HCT116 (cell line): ENCODE measurements around the gene PLB1. TPM values are rescaled to one million over a fixed set of nuclear protein-coding genes. Genes with fewer than 3 reads are reported as not detected.

Source experiments
- ATAC-seq: fragments of 200-7000 bp; cut with Tn5 transposase; 2 replicates; pipeline ENCODE4 v1.9.1; 2020; ENCODE audit warnings: mild to moderate bottlenecking, moderate library complexity
- BruUV-seq: library from RNA; stranded (reverse); fragments of 400-500 nt; replicated peaks from 2 replicates; lab custom pipeline; 2021; lab: Mats Ljungman, UMichigan
- CTCF ChIA-PET: fragments of 300-600 bp; sonication (Branson Sonifier 250); formaldehyde crosslinking; loops from one replicate; lab custom pipeline; 2021; ENCODE audit warnings: antibody characterized with exemption; lab: Charles Lee
- POLR2A ChIA-PET: fragments of 300-600, 350-600 bp; sonication (Branson Sonifier 250); formaldehyde crosslinking; loops from one replicate; lab custom pipeline; 2021; ENCODE audit warnings: antibody characterized with exemption; lab: Charles Lee
- RAD21 ChIA-PET, 2 experiments: fragments of 300-600 bp; sonication (Branson Sonifier 250); formaldehyde crosslinking; loops; one replicate each; lab custom pipeline; 2023; ENCODE audit warnings: low total read pairs in 2 of 2; ENCODE audit not compliant: uncharacterized antibody in 2 of 2, unreplicated experiment in 2 of 2, low non-redundant PET in 1 of 2; lab: Charles Lee
- DNase-seq: peaks from one replicate; pipeline ENCODE4 v3.0.0-alpha.2; 2010; ENCODE audit warnings: low read depth, low spot score
- H2AFZ ChIP-seq: fragments of 200-600 bp; shearing (Covaris generic), sonication (generic); 2 replicates; pipeline ENCODE4 v1.6.1; 2017; ENCODE audit warnings: low read depth, mixed run types, mixed read lengths, antibody characterized with exemption, low read length; ENCODE audit not compliant: poor library complexity, severe bottlenecking
- H3K27ac ChIP-seq: 2 replicates; pipeline ENCODE4 v1.5.1; 2012; ENCODE audit warnings: low read depth, low read length
- H3K27me3 ChIP-seq: fragments of 200-600 bp; sonication (generic); 2 replicates; pipeline ENCODE4 v1.6.1; 2016; ENCODE audit warnings: mixed run types, low read length, mixed read lengths; ENCODE audit not compliant: insufficient read depth
- H3K36me3 ChIP-seq, 2 experiments: fragments of 200-500 bp in 1 of 2; fragments of 200-600 bp in 1 of 2; sonication (Bioruptor generic) in 1 of 2; sonication (generic) in 1 of 2; 2 replicates each; pipeline versions ENCODE4 v1.5.1 to v1.6.1; 2014 to 2016; ENCODE audit warnings: low read length in 2 of 2, inconsistent platforms in 1 of 2, mixed read lengths in 1 of 2, mixed run types in 1 of 2; ENCODE audit not compliant: insufficient read depth in 2 of 2, control insufficient read depth in 1 of 2
- H3K4me1 ChIP-seq, 2 experiments: fragments of 200-600 bp in 1 of 2; sonication (generic) in 1 of 2; 2 replicates each; pipeline versions ENCODE4 v1.5.1 to v1.6.1; 2012 to 2017; ENCODE audit warnings: low read length in 2 of 2, inconsistent platforms in 1 of 2, mild to moderate bottlenecking in 1 of 2, mixed read lengths in 1 of 2, mixed run types in 1 of 2, moderate library complexity in 1 of 2; ENCODE audit not compliant: insufficient read depth in 2 of 2, control insufficient read depth in 1 of 2
- H3K4me2 ChIP-seq: fragments of 200-600 bp; sonication (generic); 2 replicates; pipeline ENCODE4 v1.6.1; 2017; ENCODE audit warnings: mixed run types, low read length, mixed read lengths
- H3K4me3 ChIP-seq, 2 experiments: fragments of 200-600 bp in 1 of 2; sonication (generic) in 1 of 2; replicated peaks in 1 of 2; 2 replicates each; pipeline ENCODE4 v1.5.1; 2011 to 2016; ENCODE audit warnings: low read length in 2 of 2, control low read depth in 1 of 2, low read depth in 1 of 2, mild to moderate bottlenecking in 1 of 2, mixed read lengths in 1 of 2, mixed run types in 1 of 2
- H3K79me2 ChIP-seq: fragments of 200-600 bp; sonication (generic); 2 replicates; pipeline ENCODE4 v1.6.1; 2017; ENCODE audit warnings: mild to moderate bottlenecking, mixed run types, low read length, moderate library complexity, mixed read lengths; ENCODE audit not compliant: insufficient read depth
- H3K9ac ChIP-seq: fragments of 200-600 bp; sonication (generic); 2 replicates; pipeline ENCODE4 v1.6.1; 2016; ENCODE audit warnings: low read length, mixed read lengths
- H3K9me2 ChIP-seq: fragments of 200-600 bp; sonication (generic), shearing (Covaris generic); 2 replicates; pipeline ENCODE4 v1.6.1; 2017; ENCODE audit warnings: mixed run types, mild to moderate bottlenecking, moderate library complexity; ENCODE audit not compliant: insufficient read depth
- H3K9me3 ChIP-seq, 2 experiments: fragments of 200-500 bp in 1 of 2; fragments of 200-600 bp in 1 of 2; sonication (Bioruptor generic) in 1 of 2; sonication (generic) in 1 of 2; 2 replicates each; pipeline ENCODE4 v1.6.1; 2014 to 2017; ENCODE audit warnings: low read length in 2 of 2, mixed read lengths in 2 of 2, inconsistent platforms in 1 of 2, low read depth in 1 of 2, mild to moderate bottlenecking in 1 of 2, mixed run types in 1 of 2, moderate library complexity in 1 of 2; ENCODE audit not compliant: control insufficient read depth in 1 of 2, insufficient read depth in 1 of 2
- H4K20me1 ChIP-seq: fragments of 200-600 bp; sonication (generic), shearing (Covaris generic); 2 replicates; pipeline ENCODE4 v1.6.1; 2017; ENCODE audit warnings: mixed run types, mild to moderate bottlenecking, moderate library complexity; ENCODE audit not compliant: insufficient read depth
- ATF3 ChIP-seq: IDR thresholded peaks from 2 replicates; pipeline ENCODE4 v1.6.1; 2012
- CBX3 ChIP-seq: IDR thresholded peaks from 2 replicates; pipeline ENCODE4 v1.6.1; 2012; ENCODE audit warnings: low read depth
- CEBPB ChIP-seq: IDR thresholded peaks from 2 replicates; pipeline ENCODE4 v1.6.1; 2012; ENCODE audit warnings: low read depth
- CTCF ChIP-seq, 3 experiments: fragments of 200-600 bp in 1 of 3; sonication (generic) in 1 of 3; IDR thresholded peaks in 2 of 3; conservative IDR thresholded peaks in 1 of 3; 2 replicates each; pipeline ENCODE4 v1.5.1; 2012 to 2017; ENCODE audit warnings: low read depth in 2 of 3, low read length in 2 of 3, antibody characterized with exemption in 1 of 3, borderline replicate concordance in 1 of 3, control low read depth in 1 of 3, mild to moderate bottlenecking in 1 of 3, mixed read lengths in 1 of 3, mixed run types in 1 of 3, moderate library complexity in 1 of 3; ENCODE audit not compliant: insufficient read depth in 1 of 3
- EGR1 ChIP-seq: IDR thresholded peaks from 2 replicates; pipeline ENCODE4 v1.6.1; 2012; ENCODE audit warnings: low read depth
- ELF1 ChIP-seq: IDR thresholded peaks from 2 replicates; pipeline ENCODE4 v1.6.1; 2012; ENCODE audit warnings: low read depth, borderline replicate concordance
- EZH2 ChIP-seq: fragments of 200-600 bp; sonication (generic); IDR thresholded peaks from 2 replicates; pipeline ENCODE4 v1.6.1; 2017; ENCODE audit warnings: antibody characterized with exemption, mixed run types
- EZH2phosphoT487 ChIP-seq: fragments of 200-600 bp; IDR thresholded peaks from 2 replicates; pipeline ENCODE4 v1.6.1; 2018; ENCODE audit warnings: antibody characterized with exemption, borderline replicate concordance
- FOSL1 ChIP-seq: IDR thresholded peaks from 2 replicates; pipeline ENCODE4 v1.6.1; 2012; ENCODE audit warnings: low read depth
- JUND ChIP-seq: IDR thresholded peaks from 2 replicates; pipeline ENCODE4 v1.6.1; 2012
- MAX ChIP-seq: IDR thresholded peaks from 2 replicates; pipeline ENCODE4 v1.6.1; 2012
- POLR2A ChIP-seq: IDR thresholded peaks from 2 replicates; pipeline ENCODE4 v1.7.0; 2011; ENCODE audit warnings: borderline replicate concordance; ENCODE audit not compliant: insufficient read depth, insufficient read length; ENCODE audit errors: extremely low read depth
- POLR2AphosphoS5 ChIP-seq: IDR thresholded peaks from 2 replicates; pipeline ENCODE4 v1.6.1; 2011; ENCODE audit warnings: mild to moderate bottlenecking, low read depth, low read length, moderate library complexity
- RAD21 ChIP-seq: IDR thresholded peaks from 2 replicates; pipeline ENCODE4 v1.6.1; 2012; ENCODE audit warnings: low read depth, mild to moderate bottlenecking
- REST ChIP-seq: IDR thresholded peaks from 2 replicates; pipeline ENCODE4 v1.6.1; 2012; ENCODE audit warnings: low read depth
- SIN3A ChIP-seq: IDR thresholded peaks from 2 replicates; pipeline ENCODE4 v1.6.1; 2012; ENCODE audit warnings: low read depth
- SP1 ChIP-seq: IDR thresholded peaks from 2 replicates; pipeline ENCODE4 v1.6.1; 2012; ENCODE audit warnings: low read depth
- TCF7L2 ChIP-seq: IDR thresholded peaks from 2 replicates; pipeline ENCODE4 v1.7.0; 2011; ENCODE audit warnings: borderline replicate concordance, inconsistent platforms; ENCODE audit not compliant: insufficient read depth, insufficient read length; ENCODE audit errors: extremely low read depth
- ZNF274 ChIP-seq: fragments of 200-500 bp; sonication (Bioruptor generic); IDR thresholded peaks from 2 replicates; pipeline ENCODE4 v1.6.1; 2014; ENCODE audit warnings: mild to moderate bottlenecking, low read depth, low read length, inconsistent platforms
- intact Hi-C: fragments of 100-400 bp; cut with micrococcal nuclease; formaldehyde crosslinking; loops from 2 replicates; pipeline ENCODE4 v1.10.0; 2022
- total RNA-seq: library from RNA; stranded (reverse); gene quantifications from one replicate; pipeline ENCODE4 v1.2.1, GENCODE V29; 2021; ENCODE audit not compliant: unreplicated experiment

The PLB1 gene
- total RNA-seq, 1 experiment from 2014 or later = 0.49 TPM

GRCh38 chr2:28538652-28539051 lies 42.8 kb downstream of the PLB1 start:
- no peak for DNase-seq
- no peak overlapping the region for H3K9ac ChIP-seq
- no peak for TF ChIP-seq MAX
- TF ChIP-seq EGR1 = no peak
- TF ChIP-seq JUND = no peak
- no peak for TF ChIP-seq SP1
- no peak for TF ChIP-seq POLR2A
- no peak for TF ChIP-seq EZH2phosphoT487
- TF ChIP-seq SIN3A = no peak
- no peak for TF ChIP-seq EZH2
- no peak for TF ChIP-seq FOSL1
- TF ChIP-seq ELF1 = no peak
- TF ChIP-seq RAD21 = no peak
- no peak for TF ChIP-seq TCF7L2
- no peak for TF ChIP-seq CBX3
- TF ChIP-seq CTCF (IDR thresholded peaks at IDR 0.05 in 2 of 3, conservative IDR thresholded peaks at IDR 0.05 in 1 of 3; ENCODE audit: borderline replicate concordance in 1 of 3, insufficient read depth in 1 of 3, low read depth in 2 of 3, low read length in 2 of 3) = no peak
- no peak for TF ChIP-seq REST
- no peak for TF ChIP-seq POLR2AphosphoS5
- TF ChIP-seq ZNF274 = no peak
- no peak for TF ChIP-seq ATF3
- TF ChIP-seq CEBPB = no peak
- TF ChIP-seq, all 23 proteins: peak for 0
- H3K79me2 ChIP-seq = no peaks in the 10 kb centered on the region
- BruUV-seq = no TSS peak
- RAD21 ChIA-PET = no interaction called here
- no peaks in the 10 kb centered on the region for H3K27me3 ChIP-seq
- H3K4me3 ChIP-seq = no peak overlapping the region
- H3K9me2 ChIP-seq = no peaks in the 10 kb centered on the region
- no peaks in the 10 kb centered on the region for H3K9me3 ChIP-seq
- ATAC-seq = no peak
- CTCF ChIA-PET = no interaction called here
- intact Hi-C loops = no loop called here
- no peak overlapping the region for H3K4me2 ChIP-seq
- H2AFZ ChIP-seq = no peak overlapping the region
- POLR2A ChIA-PET = no interaction called here
- no peak overlapping the region for H3K27ac ChIP-seq
- no peaks in the 10 kb centered on the region for H3K36me3 ChIP-seq
- no peaks in the 10 kb centered on the region for H3K4me1 ChIP-seq
- H4K20me1 ChIP-seq = no peaks in the 10 kb centered on the region
